ENCODE measurements around the gene ARHGAP26.

The ARHGAP26 gene

DNA sequence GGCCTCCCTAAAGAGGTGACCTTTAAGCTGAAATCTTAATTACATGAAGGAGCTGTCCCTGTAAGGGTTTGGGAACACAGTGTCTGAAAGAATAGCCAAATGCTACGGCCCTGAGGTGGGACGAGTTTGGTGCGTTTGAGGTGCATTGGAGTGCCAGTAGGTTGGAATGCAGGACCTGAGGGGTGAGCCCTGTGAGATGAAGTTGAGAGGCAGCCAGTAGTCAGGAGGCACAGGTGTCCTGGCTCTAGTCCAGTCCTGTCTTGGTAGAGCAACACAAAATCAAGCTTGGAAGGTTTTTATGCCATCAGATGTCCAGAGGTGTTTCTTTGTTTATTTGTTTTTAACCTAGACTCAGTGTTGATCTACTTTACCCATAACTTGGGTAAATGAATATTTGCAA is 108.5 kb downstream of the ARHGAP26 start:
- no peak for TF ChIP-seq POLR2AphosphoS5 (IDR thresholded peaks at IDR 0.05; ENCODE audit: low read depth, low read length)
- TF ChIP-seq FOXP2 (optimal IDR thresholded peaks at IDR 0.05; ENCODE audit: borderline replicate concordance, extremely low read depth, extremely low read length, insufficient read depth), result no peak
- TF ChIP-seq SIN3A (IDR thresholded peaks at IDR 0.05; ENCODE audit: borderline replicate concordance, insufficient read depth, low read length), result no peak
- TF ChIP-seq, protein P1, sequence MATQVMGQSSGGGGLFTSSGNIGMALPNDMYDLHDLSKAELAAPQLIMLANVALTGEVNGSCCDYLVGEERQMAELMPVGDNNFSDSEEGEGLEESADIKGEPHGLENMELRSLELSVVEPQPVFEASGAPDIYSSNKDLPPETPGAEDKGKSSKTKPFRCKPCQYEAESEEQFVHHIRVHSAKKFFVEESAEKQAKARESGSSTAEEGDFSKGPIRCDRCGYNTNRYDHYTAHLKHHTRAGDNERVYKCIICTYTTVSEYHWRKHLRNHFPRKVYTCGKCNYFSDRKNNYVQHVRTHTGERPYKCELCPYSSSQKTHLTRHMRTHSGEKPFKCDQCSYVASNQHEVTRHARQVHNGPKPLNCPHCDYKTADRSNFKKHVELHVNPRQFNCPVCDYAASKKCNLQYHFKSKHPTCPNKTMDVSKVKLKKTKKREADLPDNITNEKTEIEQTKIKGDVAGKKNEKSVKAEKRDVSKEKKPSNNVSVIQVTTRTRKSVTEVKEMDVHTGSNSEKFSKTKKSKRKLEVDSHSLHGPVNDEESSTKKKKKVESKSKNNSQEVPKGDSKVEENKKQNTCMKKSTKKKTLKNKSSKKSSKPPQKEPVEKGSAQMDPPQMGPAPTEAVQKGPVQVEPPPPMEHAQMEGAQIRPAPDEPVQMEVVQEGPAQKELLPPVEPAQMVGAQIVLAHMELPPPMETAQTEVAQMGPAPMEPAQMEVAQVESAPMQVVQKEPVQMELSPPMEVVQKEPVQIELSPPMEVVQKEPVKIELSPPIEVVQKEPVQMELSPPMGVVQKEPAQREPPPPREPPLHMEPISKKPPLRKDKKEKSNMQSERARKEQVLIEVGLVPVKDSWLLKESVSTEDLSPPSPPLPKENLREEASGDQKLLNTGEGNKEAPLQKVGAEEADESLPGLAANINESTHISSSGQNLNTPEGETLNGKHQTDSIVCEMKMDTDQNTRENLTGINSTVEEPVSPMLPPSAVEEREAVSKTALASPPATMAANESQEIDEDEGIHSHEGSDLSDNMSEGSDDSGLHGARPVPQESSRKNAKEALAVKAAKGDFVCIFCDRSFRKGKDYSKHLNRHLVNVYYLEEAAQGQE (IDR thresholded peaks at IDR 0.05; ENCODE audit: insufficient read depth in 1 of 2, low read depth in 2 of 2, low read length in 2 of 2), result no peak
- TF ChIP-seq TAF1 (IDR thresholded peaks at IDR 0.05; ENCODE audit: borderline replicate concordance, insufficient read depth, low read length), result no peak

DNA sequence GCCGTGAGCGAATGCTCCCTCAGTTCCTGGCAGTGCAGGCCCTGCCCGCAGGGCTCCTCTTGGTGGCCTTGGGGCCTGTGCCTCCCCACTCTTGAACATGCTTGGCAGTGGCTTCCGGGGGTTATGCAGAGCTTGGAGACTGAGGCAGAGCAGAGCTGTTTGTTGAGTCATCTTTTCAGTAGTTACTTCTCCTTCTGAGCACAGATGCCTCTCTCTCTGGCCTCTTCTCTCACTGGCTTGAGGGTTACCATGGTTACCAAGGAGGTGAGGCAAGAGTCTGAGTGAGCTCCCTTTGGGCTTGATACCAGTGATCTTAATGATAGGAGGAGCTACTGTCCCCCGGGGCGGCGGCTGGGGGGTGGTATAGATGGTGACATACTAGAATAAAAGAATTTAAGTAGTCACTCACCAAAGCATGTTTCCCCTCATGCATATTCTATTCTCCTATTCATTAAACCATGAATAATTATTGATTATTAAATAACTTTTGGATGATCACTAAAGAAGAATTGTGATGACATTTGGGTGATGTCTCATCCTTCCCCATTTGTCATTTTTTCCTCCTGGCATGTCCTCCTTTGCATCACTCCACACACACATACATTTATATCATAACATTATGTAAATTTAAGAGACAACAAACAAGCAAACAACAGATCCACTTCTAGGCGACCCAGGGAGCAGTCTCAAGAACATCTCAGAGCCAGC is 111.1 kb downstream of the ARHGAP26 start:
- TF ChIP-seq SIN3A (IDR thresholded peaks at IDR 0.05; ENCODE audit: borderline replicate concordance, insufficient read depth, low read length), result no peak

DNA sequence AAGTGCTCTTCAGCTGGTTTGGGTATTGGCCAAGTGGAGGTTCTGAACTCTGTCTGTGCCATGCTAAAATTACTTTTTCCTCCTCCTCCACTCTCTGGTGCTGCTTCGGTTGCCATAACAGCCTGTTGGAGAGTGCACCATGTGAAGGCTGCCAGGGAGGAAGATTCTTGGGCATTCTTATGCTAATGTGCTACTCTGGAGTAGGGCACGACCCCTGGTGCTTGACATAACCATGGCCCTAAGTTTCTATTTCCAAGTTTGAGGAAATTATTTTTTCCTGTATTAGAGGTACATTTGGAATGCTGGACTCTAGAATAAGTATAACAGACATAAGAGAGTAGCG is 111.6 kb downstream of the ARHGAP26 start:
- TF ChIP-seq TAF1 (IDR thresholded peaks at IDR 0.05; ENCODE audit: borderline replicate concordance, insufficient read depth, low read length) (no peak), POLR2AphosphoS5 (IDR thresholded peaks at IDR 0.05; ENCODE audit: low read depth, low read length) (no peak), FOXP2 (optimal IDR thresholded peaks at IDR 0.05; ENCODE audit: borderline replicate concordance, extremely low read depth, extremely low read length, insufficient read depth) (no peak), SIN3A (IDR thresholded peaks at IDR 0.05; ENCODE audit: borderline replicate concordance, insufficient read depth, low read length) (no peak)
- TF ChIP-seq, protein P1 (IDR thresholded peaks at IDR 0.05; ENCODE audit: insufficient read depth in 1 of 2, low read depth in 2 of 2, low read length in 2 of 2), result no peak

DNA sequence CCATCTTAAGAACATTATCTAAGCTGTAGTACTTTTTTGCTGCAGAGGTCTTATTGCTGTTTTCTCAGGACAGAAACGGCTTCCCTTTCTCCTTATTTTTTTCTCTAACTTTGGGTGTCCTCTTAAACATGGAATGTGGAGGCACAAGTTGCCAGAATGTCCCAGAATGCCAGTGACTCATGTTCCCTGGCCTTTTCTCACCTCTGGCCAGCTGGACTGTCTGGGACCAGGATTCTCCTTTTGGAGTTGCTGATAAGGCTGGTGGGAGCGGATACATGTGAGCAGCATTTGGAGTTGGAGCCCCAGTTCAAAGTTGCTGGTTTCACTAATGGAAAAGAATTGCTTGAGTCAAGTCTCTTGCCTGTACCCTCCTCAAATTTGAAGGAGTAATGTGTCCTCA is 112.8 kb downstream of the ARHGAP26 start:
- TF ChIP-seq, protein P1 (IDR thresholded peaks at IDR 0.05; ENCODE audit: insufficient read depth in 1 of 2, low read depth in 2 of 2, low read length in 2 of 2), result no peak
- TF ChIP-seq FOXP2 (optimal IDR thresholded peaks at IDR 0.05; ENCODE audit: borderline replicate concordance, extremely low read depth, extremely low read length, insufficient read depth) (no peak), SIN3A (IDR thresholded peaks at IDR 0.05; ENCODE audit: borderline replicate concordance, insufficient read depth, low read length) (no peak), POLR2AphosphoS5 (IDR thresholded peaks at IDR 0.05; ENCODE audit: low read depth, low read length) (no peak), TAF1 (IDR thresholded peaks at IDR 0.05; ENCODE audit: borderline replicate concordance, insufficient read depth, low read length) (no peak)

DNA sequence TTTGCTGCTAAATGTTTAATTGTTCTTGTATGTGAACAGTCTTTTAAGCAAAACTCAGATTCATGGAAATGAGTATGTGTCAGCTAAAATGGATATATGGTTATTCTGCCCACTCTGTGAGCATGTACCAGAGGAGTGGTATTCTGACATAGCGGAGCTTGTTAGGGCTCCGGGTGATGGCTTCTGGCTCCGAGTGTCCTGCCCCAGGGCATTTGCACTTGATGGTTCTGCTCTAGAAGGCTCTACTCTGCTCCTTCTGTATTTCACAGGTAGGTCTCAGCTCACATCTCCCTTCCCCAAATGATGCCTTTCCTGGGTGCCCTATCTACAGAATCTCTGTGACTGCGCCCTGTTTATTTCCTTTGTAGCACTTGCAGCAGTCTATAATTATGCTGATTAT is 113.3 kb downstream of the ARHGAP26 start:
- TF ChIP-seq FOXP2 (optimal IDR thresholded peaks at IDR 0.05; ENCODE audit: borderline replicate concordance, extremely low read depth, extremely low read length, insufficient read depth) (no peak), TAF1 (IDR thresholded peaks at IDR 0.05; ENCODE audit: borderline replicate concordance, insufficient read depth, low read length) (no peak)
- TF ChIP-seq, protein P1 (IDR thresholded peaks at IDR 0.05; ENCODE audit: insufficient read depth in 1 of 2, low read depth in 2 of 2, low read length in 2 of 2), result no peak

All from PFSK-1 (cell line).